Stimulated activated CD4-positive, alpha-beta T cell treated with anti-CD3 and anti-CD28 coated beads, Interleukin-1b, Interleukin-23, amount 100 ng/mL, for 48 hours (primary cell): ENCODE measurements around the gene CUX1.
"Not testable (repeated sequence)": the region's sequence is repeated elsewhere in the genome, so short reads cannot be mapped to it uniquely, and the experiment has no call there.

ENCODE experiments used
- DNase-seq: peaks from one replicate; pipeline ENCODE4 v3.0.0-alpha.2; 2020

CUX1 gene

DNA sequence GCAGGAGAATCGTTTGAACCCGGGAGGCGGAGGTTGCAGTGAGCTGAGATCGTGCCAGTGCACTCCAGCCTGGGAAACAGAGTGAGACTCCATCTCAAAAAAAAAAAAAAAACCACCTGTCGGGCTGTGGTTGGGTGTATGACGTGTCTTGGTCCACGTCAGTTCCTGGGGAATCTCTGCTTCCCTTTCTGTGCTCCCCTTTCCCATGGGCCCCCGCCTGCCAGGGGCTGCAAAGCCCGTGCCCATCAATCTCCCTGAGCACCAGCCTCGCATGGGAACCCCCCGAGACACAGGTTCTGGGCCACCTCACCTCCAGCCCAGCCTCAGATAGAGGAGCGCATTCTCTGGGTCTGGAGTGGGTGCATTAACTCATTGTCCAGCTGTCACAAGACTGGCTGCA, 467.0 kb downstream of the CUX1 start:
- DNase-seq, result no peak

DNA sequence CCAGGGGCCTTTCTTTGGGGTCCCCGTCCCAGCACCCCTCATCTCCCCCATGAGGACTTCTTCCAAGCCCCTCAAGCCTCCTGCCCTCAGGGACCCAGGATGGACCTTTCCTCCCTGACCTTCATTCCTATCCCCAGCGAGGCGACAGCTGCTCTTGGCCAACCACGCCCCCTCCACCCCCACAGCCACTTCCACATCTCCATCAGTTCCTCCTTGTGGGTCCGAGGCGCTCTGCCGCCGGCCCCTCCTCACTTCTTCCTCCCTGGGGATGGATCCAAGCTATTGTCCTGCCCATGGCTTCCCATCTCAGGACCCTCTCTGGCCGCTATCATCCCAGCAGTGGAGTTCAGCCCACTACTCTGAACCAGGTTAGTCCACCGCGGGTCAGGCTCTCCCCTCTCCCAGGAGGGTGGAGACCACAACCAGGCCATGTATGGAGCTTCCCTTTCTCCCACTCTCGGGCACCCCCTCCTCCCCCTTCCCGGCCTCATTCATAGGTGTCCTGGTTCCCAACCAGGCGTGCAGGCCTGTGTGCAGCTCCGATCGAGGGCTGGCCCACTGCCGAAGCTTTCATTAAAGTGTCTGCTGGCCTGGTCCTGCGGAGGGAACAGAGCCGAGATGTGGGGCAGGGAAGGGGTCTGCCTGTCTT, 467.6 kb downstream of the CUX1 start:
- DNase-seq, result no peak

DNA sequence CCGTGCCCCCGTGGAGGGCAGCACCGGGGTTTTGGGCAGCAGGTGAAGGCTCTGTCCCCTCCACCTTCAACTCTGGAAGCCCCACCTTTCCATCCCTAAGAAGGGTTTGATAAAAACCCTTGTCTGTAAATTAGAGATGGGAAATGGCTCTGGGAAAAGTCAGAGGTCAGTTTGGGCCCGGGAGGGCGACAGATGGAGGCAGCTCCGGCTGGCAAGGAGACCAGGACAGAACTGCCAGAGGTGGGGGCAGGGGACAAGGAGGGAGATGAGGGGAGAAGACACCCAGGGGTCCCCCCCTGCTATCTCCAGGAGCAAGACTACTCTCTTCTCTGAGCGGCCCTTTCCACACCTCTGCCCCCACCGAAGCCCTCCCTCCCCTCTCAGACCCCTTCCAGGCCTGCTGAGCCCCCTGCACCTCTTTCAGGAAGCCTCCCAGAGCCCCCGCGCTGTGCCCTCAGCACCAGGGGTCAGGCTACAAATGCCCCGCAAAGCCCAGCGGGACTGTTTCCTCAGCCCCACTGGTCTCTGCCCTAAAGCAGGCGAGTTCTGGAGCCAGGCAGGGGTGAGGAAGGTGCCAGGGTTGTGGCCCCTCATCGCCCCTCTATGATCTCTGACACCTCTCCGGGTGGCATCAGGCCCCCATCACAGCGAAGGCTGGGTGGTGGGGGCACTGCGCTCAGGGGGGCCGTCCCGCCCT, 468.3 kb downstream of the CUX1 start:
- no peak for DNase-seq

DNA sequence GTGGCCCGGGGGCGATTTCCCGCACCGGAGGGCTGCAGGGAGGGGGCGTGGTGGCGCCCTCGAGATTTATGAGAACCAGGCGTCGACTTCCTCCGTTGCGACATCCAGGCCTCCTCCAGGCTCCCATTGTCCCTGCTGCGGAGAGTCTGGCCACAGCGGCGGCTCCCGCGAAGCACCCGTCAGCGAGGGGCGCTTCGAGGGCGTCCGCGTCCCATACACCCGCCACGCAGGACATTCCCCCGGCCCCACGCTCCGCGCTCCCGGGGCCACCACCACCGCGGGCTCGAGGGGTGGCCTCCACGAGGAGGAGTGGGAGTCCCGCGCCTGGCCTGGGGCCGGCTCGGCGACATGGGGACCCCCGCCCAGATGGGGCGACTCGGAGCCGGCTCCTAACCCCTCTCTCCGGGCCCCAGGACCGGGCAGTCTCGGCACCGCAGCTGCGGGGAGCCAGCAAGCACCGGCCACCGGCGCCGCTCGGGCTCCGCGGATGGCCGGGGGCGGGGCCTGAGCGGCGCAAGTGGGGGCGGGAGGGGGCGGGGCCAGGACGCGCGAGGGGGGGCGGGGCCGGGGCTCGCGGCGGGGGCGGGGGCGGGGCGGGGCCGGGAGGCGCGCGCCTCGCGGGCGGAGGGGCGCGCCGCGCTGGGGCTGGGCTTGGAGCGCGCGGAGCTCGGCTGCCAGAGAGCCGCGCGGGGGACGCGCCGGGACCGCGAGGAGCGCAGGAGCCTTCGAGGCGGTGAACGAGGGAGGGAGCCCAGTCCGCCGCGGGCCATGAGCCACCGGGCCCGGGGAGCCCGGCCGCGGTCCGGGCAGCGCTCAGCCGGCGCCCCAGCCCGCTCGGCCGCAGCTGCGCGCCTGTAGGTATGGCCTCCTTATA, 469.0 kb downstream of the CUX1 start, which contains the start of gene SH2B2:
TSS of gene SH2B2 (plus strand) at position 632 of the 874 bp plus-strand sequence. CDS start 13,683 bp downstream, outside the sequence.
- DNase-seq, result peak; percentile 18

DNA sequence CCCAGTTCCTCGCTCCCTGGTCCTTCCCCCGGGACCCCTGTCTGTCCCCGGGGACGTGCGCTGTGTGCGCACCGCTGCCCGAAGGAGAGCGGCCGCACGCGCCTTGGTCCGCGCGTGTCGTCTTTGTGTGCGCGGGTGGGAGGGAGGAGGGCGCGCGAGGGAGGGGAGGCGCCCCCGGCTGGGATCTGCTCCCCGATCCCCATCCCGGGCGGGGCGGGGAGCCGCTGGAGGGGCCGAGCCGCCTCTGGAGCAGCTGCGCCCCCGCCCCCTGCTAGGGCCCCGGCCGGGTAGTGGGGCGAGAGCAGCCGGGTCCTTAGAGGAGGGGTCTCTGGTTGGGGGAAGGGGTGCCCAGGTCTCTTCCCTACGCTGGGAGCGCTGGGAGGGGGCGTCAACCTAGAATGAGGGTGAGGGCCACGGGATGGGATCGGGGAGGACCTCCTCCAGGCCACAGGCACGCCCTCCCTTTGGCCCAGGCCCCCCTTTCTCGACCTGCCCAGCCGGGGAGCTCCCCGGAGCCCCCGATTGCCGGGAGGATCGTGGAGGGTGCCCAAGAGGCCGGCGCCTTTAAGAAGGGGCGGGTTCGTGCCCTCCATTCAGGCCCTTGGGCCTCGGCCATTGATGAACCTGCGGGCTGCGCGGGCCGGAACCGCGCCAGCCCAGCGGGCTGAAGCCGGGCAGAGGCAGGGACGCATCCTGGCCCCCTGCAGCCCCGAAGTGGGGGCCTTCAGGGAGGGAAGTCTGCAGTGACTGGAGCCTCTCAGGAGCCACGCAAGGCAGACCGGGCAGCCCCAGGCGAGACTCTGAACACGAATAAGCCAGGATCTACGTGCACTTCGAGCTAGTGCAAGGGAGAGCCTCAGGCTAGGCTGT, 469.9 kb downstream of the CUX1 start:
- peak; percentile 13 for DNase-seq

DNA sequence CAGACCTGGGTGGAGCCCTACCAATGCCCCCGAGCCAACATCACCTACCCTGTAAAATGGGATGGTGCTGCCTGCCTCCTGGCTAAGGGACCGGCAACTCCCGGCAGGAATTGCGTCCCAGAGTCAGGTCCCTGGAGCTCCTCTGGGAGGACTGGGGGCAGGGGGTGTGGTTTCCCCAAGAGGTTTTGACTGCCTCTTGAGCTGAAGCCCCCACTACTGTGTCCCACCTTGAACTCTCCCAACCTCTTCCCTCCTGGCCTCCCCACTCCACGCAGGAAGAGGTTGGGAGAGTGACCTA, 470.5 kb downstream of the CUX1 start:
- no peak for DNase-seq

DNA sequence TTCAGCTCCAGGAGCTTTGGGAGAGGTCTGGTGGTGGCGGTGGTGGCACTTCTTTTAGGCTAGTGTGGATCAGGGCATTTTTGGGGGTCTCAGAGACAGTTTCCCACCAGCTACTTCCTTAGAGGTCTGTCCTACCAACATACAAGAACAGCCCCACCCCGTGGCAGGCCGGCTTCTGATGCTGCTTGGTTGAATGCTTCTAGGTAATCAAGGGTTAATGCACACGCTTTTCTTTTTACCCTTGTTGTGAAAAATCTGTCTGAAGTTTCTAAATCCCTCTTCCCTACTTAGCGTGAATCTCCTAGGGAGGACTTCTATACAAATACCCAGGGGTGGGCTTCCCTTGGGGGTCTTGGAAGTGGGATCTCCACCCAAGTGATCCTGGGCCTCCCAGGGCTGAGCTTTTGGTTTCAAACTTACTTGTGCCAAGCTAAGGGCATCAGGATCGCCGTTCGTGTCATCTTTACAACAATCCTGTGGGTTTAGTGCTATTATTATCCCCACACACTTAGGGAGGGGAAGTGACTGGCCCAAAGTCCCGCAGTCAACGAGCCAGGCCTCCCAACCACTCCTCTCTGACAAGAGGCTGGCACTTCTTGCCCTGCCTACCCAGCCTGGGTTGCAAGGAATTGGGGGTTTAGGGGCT, 471.0 kb downstream of the CUX1 start:
- no peak for DNase-seq

DNA sequence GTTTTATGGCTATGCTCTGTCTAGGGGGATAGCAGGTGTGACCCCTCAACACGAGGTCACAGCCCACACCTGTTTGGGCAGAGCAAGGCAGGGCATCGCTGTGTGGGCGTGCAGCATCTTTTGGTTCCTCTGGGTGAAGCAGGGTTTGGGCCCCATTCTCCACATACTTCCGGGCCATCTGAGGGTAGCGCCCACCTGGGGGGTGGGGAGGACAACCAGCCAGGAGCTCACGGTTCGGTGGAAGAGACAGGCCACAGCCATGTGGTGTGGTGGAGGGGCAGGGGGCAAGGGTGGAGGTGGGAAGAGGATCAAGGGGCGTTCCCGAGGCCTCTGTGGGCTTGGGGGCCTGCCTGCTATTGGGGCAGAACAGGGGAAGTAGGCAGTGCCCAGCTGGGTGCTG, 471.6 kb downstream of the CUX1 start:
- DNase-seq, result no peak

DNA sequence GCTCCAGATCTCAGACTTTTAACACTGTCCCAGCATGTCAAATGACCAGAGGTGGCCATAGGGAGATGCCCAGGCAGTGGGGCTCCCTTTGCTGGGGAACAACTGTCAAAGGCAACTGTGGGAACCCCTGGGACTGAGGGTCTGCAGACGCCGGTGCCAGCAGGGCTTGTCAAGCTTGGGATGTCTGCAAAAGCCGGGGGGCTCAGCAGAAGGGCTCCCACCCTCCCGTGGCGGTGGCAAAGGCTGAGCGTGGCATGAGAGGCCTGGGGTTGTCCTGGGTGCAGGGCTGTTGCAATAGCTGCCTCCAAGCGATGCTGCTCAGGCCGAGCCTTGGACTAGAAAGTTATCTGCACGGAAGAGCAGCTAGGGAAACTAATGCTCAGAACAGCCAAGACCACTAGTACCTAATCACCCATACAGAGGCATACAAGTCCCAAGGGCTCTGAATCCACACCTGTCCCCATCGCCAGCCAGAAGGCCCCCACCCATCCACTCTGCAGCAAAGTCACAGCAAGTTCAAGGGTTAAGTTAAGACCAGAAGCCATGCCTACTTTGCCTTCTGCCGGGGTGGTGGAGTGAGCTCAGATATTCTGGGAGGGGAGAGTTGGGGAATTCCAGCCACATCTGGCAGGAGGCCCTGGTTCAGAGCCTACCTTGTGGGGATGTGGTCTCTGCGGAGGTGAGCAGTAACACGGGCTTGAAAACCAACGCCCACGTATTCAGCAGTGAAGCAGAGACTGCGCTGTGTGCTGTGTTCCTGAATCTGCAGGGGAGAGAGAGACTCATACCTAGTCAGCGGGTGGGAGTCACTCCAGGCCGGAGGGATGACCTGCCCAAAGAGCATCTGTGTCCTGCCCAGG, 473.9 kb downstream of the CUX1 start:
- peak; percentile 29 for DNase-seq

DNA sequence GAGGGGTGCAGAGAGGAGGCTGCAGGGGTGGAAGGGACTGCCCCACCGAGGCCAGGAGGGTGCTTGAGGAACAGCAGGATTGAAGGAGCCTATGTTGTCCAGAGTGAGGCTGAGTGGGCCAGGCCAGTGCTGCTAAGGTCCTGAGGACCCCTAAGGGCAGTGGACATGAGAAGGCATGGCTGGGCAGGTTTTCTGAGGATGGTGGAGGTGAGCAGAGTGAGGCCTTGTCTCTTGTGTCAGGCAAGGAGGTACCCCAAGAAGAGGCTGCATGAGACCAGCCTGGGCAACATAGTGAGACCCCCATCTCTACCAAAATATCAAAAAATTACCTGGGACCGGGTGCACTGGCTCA, 474.5 kb downstream of the CUX1 start:
- no peak for DNase-seq

DNA sequence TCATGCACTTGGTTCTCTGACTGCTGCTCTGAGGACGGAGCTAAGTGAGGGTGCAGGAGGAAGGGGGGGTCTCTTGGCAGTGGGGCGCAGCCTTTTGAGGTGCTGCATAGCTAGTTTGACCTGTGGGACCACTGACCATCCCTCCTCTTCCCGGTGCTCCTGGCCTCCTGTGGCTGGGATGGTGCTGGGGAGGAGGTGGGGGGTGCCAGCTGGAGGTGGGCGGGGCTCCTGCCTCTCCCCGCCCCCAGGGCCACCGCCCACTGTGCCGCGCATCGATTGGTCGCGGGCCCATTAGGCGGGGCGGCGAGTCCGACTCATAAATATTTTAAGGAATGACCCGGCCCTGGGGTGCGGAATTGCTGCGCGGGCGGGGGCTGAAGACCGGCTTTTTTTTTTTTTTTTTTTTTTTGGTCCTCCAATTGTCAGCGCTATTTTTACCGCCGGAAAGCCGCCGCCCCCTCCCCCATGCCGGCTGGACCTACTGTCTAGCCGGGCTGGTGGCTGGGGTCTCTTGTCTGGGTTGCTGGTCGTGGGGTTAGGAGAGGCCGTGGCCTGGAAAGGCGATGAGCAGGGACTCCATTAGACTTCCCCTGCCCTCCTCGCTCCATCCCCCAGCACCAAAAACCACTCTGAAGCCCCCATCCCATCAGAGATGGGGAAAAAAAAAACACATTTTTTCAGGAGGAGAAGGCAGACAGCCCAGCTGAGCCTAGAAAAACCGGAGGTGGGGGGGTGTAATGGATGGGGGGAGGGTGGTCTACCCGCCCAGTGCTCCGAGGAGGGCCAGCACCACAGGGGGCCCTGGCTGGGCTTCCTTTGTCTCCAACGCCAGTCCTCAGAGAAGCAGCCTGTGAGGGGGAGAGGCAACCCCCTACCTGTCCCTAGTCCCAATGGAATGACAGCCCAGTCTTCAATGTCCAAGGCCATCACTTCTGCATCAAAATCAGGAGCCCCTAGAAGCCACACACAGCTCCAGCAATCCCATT, 475.7 kb downstream of the CUX1 start:
- DNase-seq, result no peak

DNA sequence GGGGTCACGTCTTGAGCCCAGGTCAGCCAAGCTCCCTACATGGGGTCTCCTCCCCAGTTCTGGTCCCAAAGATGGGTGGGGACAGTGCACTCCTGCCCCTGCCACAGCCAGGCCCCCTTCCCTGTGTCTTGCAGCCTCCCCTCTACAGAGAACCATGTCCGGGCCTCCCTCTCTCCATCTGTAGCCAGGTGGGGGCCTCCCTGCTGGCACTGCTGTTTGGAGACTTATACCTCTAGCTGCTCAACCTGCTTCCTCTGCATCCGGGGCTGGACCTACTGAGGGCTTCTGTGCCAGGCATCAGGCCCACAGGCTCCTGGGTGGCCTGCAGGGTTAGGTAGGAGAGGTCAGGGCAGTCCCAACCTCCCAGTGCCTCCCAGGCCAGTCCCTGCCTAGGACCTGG, 477.2 kb downstream of the CUX1 start:
- no peak for DNase-seq

DNA sequence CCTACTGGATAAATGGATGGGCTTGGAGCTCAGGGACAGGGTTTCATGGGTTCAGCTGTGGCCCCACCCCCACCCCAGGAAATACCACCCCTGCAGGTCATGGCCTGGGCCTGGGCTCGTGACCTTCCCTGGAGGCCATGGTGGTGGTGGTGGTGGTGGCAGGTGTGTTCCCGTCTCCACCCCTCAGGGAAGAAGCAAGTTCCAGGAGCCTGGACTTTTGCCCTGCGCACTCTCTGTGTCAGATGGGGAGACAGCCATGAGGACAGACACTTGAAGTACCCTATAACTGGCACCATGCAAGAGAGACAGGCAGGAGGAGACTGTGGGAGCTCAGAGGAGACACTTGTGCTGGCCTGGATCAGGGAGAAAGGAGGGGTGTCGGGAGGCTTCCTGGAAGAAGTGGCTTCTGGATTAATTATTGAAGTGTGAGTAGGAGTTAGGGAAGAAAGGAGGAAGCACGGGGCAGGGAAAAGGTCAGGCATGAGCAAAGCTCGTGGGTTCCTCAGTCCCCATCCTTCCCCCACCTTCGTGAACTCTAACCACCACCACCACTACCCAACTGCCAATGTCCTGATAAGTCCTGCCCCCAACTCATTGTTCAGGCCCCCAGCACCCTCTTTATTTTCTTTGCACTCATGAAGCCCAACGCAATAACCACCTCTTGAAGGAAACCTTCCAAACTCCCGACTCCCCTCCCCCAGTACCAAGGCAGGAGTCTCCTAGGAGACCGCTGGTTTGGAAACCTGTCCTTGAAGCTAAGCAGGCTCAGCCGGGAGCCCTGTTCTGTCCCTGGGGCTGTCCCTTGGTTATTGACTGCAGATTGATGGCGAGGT, 478.1 kb downstream of the CUX1 start:
- DNase-seq, result no peak

DNA sequence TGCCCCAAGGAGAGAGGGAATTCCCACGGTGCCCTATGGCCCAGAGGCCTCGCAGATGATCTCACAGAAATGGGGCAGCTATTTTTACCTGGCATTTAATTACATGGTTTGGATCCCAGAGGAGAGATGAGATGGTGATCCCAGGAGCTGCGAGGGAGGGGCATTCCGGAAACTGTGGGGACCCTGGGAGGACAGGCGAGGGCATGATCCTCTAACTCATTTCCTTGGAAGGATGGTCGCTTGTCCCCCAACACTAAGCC, 478.7 kb downstream of the CUX1 start:
- DNase-seq, result no peak

DNA sequence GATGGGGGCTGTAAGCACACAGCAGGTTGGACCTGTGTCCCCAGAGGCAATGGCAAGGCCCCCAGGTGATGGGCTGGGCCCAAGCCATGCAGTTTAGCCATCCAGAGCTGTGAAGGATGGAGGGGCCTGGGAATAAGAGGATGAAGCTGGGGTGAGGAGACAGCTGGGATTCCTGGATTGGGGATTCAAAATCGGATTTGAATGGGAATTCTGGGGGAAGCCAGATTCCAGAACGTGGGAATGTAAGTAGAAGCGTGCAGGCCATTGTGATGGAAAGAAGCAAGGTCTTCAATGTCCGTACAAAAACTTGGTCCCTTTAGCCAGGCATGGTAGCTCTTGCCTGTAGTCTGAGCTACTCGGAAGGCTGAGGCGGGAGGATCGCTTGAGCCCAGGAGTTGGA, 479.1 kb downstream of the CUX1 start:
- DNase-seq, result no peak

DNA sequence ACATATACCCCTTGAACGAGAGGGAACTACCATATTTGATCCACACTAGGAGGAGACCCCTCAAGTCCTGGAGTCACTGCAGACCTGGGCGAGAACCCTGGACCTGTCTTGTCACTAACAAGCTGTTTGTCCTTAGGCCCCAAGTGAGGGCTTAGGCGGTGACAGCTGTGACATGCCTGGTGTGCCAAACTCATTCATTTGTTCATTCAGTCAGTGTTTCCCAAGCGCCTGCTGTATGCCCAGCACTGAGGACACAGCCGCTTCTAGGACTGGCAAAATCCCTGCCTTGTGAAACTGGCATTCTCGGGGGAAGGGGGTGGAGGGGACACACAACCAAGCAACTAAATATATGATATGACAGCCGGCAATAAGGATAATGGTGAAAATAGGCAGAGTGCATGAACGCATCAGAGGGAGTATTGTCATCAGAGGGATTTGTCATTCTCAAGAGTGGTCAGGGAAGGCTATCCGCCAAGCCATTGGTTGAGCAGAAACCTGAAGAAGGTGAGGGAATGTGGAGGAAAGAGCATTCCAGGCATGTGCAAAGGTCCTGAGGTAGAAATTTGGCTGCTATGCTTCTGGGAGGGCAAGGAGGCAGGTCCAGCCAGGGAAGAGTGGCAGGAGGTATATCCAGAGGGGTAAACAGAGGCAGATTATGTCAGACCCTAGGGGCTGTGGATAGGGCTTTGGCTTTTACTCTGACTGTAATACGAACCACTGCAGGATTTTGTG, 480.2 kb downstream of the CUX1 start:
- no peak for DNase-seq

DNA sequence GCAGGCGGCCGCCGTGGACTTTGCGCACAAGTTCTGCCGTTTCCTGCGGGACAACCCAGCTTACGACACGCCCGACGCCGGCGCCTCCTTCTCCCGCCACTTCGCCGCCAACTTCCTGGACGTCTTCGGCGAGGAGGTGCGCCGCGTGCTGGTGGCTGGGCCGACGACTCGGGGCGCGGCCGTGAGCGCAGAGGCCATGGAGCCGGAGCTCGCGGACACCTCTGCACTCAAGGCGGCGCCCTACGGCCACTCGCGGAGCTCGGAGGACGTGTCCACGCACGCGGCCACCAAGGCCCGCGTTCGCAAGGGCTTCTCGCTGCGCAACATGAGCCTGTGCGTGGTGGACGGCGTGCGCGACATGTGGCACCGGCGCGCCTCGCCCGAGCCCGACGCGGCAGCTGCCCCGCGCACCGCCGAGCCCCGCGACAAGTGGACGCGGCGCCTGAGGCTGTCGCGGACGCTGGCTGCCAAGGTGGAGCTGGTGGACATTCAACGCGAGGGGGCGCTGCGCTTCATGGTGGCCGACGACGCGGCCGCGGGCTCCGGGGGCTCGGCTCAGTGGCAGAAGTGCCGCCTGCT, 483.3 kb downstream of the CUX1 start:
- DNase-seq, result no peak

DNA sequence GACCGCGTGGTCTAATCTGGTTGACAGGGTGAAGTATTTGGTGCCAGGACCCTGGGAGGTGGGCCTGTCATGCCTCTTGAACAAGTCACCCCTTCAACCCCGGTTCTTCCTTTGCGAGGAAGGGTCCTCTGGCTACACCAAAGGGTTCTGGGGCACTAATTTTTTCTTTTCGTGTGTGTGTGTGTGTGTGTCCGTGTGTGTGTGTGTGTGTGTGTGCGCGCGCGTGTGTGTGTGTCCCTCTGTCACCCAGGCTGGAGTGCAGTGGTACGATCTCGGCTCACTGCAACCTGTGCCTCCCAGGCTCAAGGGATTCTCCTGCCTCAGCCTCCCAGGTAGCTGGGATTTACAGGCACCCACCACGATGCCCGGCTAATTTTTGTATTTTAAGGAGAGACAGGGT, 483.9 kb downstream of the CUX1 start:
- DNase-seq, result not testable (repeated sequence)

DNA sequence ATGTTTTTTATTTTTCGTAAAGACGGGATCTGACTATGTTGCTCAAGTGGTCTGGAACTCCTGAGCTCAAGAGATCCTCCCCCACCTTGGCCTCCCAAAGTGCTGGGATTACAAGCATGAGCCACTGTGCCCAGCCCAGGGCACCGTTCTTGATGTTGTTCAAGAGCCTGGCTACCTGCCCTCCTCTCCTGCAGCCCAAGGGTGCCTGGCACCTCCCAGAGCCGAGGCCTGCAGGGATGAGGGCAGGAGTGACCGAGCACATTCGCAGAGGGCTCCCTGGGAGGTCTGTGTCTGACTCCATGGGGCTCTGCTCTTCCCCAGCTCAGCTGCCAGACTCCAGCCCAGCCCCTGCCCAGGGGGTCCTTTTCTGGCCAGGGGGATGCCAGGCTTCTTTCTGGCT, 484.6 kb downstream of the CUX1 start:
- DNase-seq, result no peak
